Sigmoid colon (tissue), 7 donors: ENCODE results near the gene TTC33. TPM values are rescaled to one million over a fixed set of nuclear protein-coding genes. Genes with fewer than 3 reads are reported as not detected.
"Not testable (repeated sequence)": the region's sequence is repeated elsewhere in the genome, so short reads cannot be mapped to it uniquely, and the experiment has no call there.

Source experiments
- DNase-seq: peaks from one replicate; pipeline ENCODE4 v3.0.0-alpha.2; 2019
- H3K27ac ChIP-seq, 4 donors: fragments of 200-600 bp; sonication (generic); one replicate each; pipeline ENCODE4 v1.5.1; 2016 to 2019; ENCODE audit warnings: mild to moderate bottlenecking in 1 of 4
- H3K27me3 ChIP-seq, 3 donors: fragments of 200-600 bp; sonication (generic); one replicate each; pipeline ENCODE4 v1.5.1; 2019; ENCODE audit warnings: mild to moderate bottlenecking in 1 of 3
- H3K36me3 ChIP-seq, 4 donors: fragments of 200-600 bp; sonication (generic); one replicate each; pipeline ENCODE4 v1.5.1; 2016 to 2019
- H3K4me1 ChIP-seq, 4 donors: fragments of 200-600 bp; sonication (generic); one replicate each; pipeline ENCODE4 v1.5.1; 2017 to 2019
- H3K4me3 ChIP-seq, 4 donors: fragments of 200-600 bp; sonication (generic); one replicate each; pipeline ENCODE4 v1.5.1; 2017 to 2019; ENCODE audit warnings: mild to moderate bottlenecking in 2 of 4, moderate library complexity in 1 of 4
- H3K9me3 ChIP-seq, 4 donors: fragments of 200-600 bp in 3 of 4; sonication (generic) in 3 of 4; one replicate each; pipeline versions ENCODE4 v1.5.1 to v1.6.1; 2013 to 2019
- EP300 ChIP-seq, 4 donors: sonication (generic); formaldehyde crosslinking; IDR thresholded peaks; one replicate each; pipeline ENCODE4 v1.6.1; 2017; ENCODE audit warnings: antibody characterized with exemption in 4 of 4
- POLR2A ChIP-seq, 2 donors: fragments of 450-650 bp; IDR thresholded peaks; one replicate each; pipeline ENCODE4 v1.6.1; 2016; ENCODE audit warnings: antibody characterized with exemption in 2 of 2, mild to moderate bottlenecking in 2 of 2, moderate library complexity in 2 of 2
- POLR2AphosphoS5 ChIP-seq, 4 donors: sonication (generic); formaldehyde crosslinking; IDR thresholded peaks; one replicate each; pipeline ENCODE4 v1.6.1; 2017; ENCODE audit warnings: antibody characterized with exemption in 4 of 4
- WGBS, 2 donors: extraction: QIAGEN DNeasy Blood & Tissue Kit; methylation state at CpG; one replicate each; pipeline ENCODE4 v1.1.7; 2013; 5-methylcytosine and 5-hydroxymethylcytosine counted together
- intact Hi-C: fragments of 100-400 bp; cut with DNase I; formaldehyde crosslinking; loops from one replicate; pipeline ENCODE4 v1.15.1; 2023
- polyA plus RNA-seq, 3 donors: library from polyadenylated mRNA; stranded (reverse); fragments of 200-250 nt; gene quantifications; one replicate each; pipeline ENCODE4 v1.2.3, GENCODE V29; 2013
- total RNA-seq, 4 donors: library from RNA; depleted of rRNA; stranded (reverse); fragments of >200 nt; gene quantifications; one replicate each; pipeline ENCODE4 v1.1.0, GENCODE V29; 2016
- TF ChIP-seq, protein P1 (sequence below), 4 experiments: fragments of 450-650 bp in 3 of 4; fragments of 200-600 bp in 1 of 4; IDR thresholded peaks; one replicate each; pipeline ENCODE4 v1.5.1; 2016 to 2019; ENCODE audit warnings: antibody characterized with exemption in 4 of 4, mild to moderate bottlenecking in 3 of 4, moderate library complexity in 2 of 4
- donor health status: healthy with polysubstance abuse.
- donor health status: Bipolar disorder and iron deficiency.
- donor health status: healthy.

Gene TTC33
- total and polyA plus RNA-seq, 7 donors, result 6.6 to 33.2 (median 18.0) TPM

DNA sequence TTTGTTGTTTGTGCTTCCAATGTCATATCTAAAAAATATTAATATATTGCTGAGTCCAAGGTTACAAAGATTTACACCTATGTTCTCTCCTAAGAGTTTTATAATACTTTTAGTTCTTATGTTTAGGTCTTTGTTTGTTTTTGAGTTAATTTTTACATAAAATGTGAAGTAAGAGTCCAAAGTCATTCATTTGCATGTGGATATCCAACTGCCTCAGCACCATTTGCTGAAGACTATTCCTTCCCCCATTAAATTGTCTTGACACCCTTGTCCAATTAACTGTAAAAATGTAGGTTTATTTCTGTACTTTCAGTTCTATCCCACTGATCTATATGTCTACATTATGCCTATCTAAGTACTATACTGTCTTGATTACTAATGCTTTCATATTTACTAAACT lies 35.7 kb downstream of the TTC33 start:
- H3K36me3 ChIP-seq, result peaks cover 0 to 45% (median 7%) of the 10 kb centered on the region in 4 donors

GRCh38 chr5:40717281-40717680 lies 38.5 kb downstream of the TTC33 start:
- no peaks in the 10 kb centered on the region for H3K27me3 ChIP-seq
- no peak for DNase-seq
- H3K9me3 ChIP-seq, result no peaks in the 10 kb centered on the region
- TF ChIP-seq EP300 (IDR thresholded peaks at IDR 0.05) (no peak), POLR2A (IDR thresholded peaks at IDR 0.05) (no peak), POLR2AphosphoS5 (IDR thresholded peaks at IDR 0.05) (no peak)
- TF ChIP-seq, protein P1, sequence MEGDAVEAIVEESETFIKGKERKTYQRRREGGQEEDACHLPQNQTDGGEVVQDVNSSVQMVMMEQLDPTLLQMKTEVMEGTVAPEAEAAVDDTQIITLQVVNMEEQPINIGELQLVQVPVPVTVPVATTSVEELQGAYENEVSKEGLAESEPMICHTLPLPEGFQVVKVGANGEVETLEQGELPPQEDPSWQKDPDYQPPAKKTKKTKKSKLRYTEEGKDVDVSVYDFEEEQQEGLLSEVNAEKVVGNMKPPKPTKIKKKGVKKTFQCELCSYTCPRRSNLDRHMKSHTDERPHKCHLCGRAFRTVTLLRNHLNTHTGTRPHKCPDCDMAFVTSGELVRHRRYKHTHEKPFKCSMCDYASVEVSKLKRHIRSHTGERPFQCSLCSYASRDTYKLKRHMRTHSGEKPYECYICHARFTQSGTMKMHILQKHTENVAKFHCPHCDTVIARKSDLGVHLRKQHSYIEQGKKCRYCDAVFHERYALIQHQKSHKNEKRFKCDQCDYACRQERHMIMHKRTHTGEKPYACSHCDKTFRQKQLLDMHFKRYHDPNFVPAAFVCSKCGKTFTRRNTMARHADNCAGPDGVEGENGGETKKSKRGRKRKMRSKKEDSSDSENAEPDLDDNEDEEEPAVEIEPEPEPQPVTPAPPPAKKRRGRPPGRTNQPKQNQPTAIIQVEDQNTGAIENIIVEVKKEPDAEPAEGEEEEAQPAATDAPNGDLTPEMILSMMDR (IDR thresholded peaks at IDR 0.05), result no peak
- no peak overlapping the region for H3K4me3 ChIP-seq
- intact Hi-C loops, result no loop called here
- H3K36me3 ChIP-seq, result peaks cover 0 to 30% (median 3%) of the 10 kb centered on the region in 4 donors
- peaks cover 0 to 7% (median 2%) of the 10 kb centered on the region in 4 donors for H3K4me1 ChIP-seq
- H3K27ac ChIP-seq, result no peak overlapping the region

More for the DNA sequence above, 35.7 kb downstream of the TTC33 start:
- TF ChIP-seq, protein P1 (IDR thresholded peaks at IDR 0.05), result no peak
- TF ChIP-seq POLR2AphosphoS5 (IDR thresholded peaks at IDR 0.05) (no peak), POLR2A (IDR thresholded peaks at IDR 0.05) (no peak), EP300 (IDR thresholded peaks at IDR 0.05) (no peak)
- DNase-seq, result no peak
- intact Hi-C loops, result no loop called here
- no peak overlapping the region for H3K4me3 ChIP-seq
- H3K9me3 ChIP-seq, result peaks cover 0 to 2% (median 0%) of the 10 kb centered on the region in 4 donors
- no peak overlapping the region for H3K27ac ChIP-seq
- H3K27me3 ChIP-seq, result no peaks in the 10 kb centered on the region
- H3K4me1 ChIP-seq, result peaks cover 0 to 3% (median 0%) of the 10 kb centered on the region in 4 donors

- Histone ChIP-seq H3K36me3 (peaks cover 0 to 23% (median 3%) of the 10 kb centered on the region in 4 donors), H3K27me3 (no peaks in the 10 kb centered on the region), H3K4me3 (no peak overlapping the region), H3K4me1 (peaks cover 0 to 7% (median 2%) of the 10 kb centered on the region in 4 donors), H3K27ac (no peak overlapping the region), H3K9me3 (no peaks in the 10 kb centered on the region)
- intact Hi-C loops, result no loop called here
- DNase-seq, result no peak
- 59 to 77% methylated on average over 2 of the region's 2 CpGs for WGBS, 2 donors
- TF ChIP-seq, protein P1 (IDR thresholded peaks at IDR 0.05), result no peak
- TF ChIP-seq EP300 (IDR thresholded peaks at IDR 0.05), result no peak
- no peak for TF ChIP-seq POLR2AphosphoS5 (IDR thresholded peaks at IDR 0.05)
- no peak for TF ChIP-seq POLR2A (IDR thresholded peaks at IDR 0.05)
Observed at GRCh38 chr5:40716590-40716989, 39.2 kb downstream of the TTC33 start.

DNA sequence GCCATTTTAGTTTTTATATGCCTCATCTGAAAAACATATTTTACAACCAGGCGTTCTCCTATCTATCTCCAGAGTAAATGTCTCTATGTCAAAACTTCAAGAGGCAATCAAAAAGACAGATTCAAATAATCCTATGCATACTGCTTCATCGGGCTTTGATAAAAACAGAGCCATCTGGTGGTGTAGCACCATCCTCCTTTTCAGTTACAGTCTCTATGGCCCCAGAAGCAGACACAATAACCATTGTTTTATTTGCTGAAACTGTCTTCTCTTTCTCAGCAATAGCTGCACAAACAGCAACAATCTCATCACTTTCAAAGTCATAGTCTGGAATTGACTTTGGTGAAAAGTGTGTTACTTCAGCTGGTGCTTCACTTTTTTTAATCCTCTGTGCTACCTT lies 39.8 kb downstream of the TTC33 start:
- H3K27me3 ChIP-seq, result no peaks in the 10 kb centered on the region
- no peaks in the 10 kb centered on the region for H3K9me3 ChIP-seq
- no peak overlapping the region for H3K4me3 ChIP-seq
- peaks cover 0 to 17% (median 3%) of the 10 kb centered on the region in 4 donors for H3K36me3 ChIP-seq
- DNase-seq, result no peak
- no peak overlapping the region for H3K27ac ChIP-seq
- TF ChIP-seq POLR2A (IDR thresholded peaks at IDR 0.05), result no peak
- no peak for TF ChIP-seq EP300 (IDR thresholded peaks at IDR 0.05)
- TF ChIP-seq POLR2AphosphoS5 (IDR thresholded peaks at IDR 0.05), result no peak
- TF ChIP-seq, protein P1 (IDR thresholded peaks at IDR 0.05), result no peak
- intact Hi-C loops, result no loop called here
- peaks cover 0 to 7% (median 2%) of the 10 kb centered on the region in 4 donors for H3K4me1 ChIP-seq
- 13 to 56% methylated on average over 2 of the region's 2 CpGs for WGBS, 2 donors

DNA sequence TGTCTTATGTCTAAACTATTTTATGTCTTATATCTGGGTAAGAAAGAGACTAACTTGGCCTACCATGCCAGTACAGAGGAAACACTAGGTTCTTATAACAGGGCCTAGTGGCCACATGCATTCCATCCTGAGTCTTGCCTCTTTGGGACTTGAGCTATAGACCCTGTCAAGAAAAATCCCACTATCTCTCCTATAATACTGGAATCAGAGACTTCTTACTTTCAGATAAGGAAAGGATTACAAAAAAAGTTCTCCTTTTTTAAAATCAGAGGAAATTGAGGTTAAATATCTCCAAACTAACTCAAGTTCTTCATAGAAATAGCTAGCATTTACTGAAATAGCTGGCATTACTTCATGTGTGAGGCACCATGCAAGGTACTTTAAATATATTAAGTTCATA lies 41.8 kb downstream of the TTC33 start:
- Histone ChIP-seq H3K4me1 (peaks cover 0 to 7% (median 2%) of the 10 kb centered on the region in 4 donors), H3K36me3 (peaks cover 0 to 12% (median 0%) of the 10 kb centered on the region in 4 donors), H3K9me3 (no peaks in the 10 kb centered on the region), H3K27me3 (no peaks in the 10 kb centered on the region), H3K4me3 (no peak overlapping the region), H3K27ac (no peak overlapping the region)
- intact Hi-C loops, result no loop called here
- no peak for DNase-seq
- TF ChIP-seq, protein P1 (IDR thresholded peaks at IDR 0.05), result no peak
- no peak for TF ChIP-seq POLR2A (IDR thresholded peaks at IDR 0.05)
- no peak for TF ChIP-seq EP300 (IDR thresholded peaks at IDR 0.05)
- no peak for TF ChIP-seq POLR2AphosphoS5 (IDR thresholded peaks at IDR 0.05)

GRCh38 chr5:40710575-40710974 lies 45.2 kb downstream of the TTC33 start:
- intact Hi-C loops, H3K9me3 ChIP-seq, H3K36me3 ChIP-seq, H3K4me1 ChIP-seq, H3K27me3 ChIP-seq, H3K4me3 ChIP-seq, DNase-seq, H3K27ac ChIP-seq: not testable (repeated sequence)

DNA sequence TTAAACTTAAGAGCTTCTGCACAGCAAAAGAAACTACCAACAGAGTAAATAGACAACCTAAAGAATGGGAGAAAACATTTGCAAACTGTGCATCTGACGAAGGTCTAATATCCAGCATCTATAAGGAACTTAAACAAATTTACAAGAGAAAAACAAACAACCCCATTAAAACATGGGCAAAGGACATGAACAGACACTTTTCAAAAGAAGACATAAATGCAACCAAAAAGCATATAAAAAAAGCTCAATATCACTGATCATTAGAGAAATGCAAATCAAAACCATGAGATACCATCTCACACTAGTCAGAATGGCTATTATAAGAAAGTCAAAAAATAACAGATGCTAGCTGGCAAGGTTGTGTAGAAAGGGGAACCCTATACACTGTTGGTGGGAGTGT lies 50.3 kb downstream of the TTC33 start:
- WGBS, 2 donors, result 84 to 94% methylated on average over 1 of the region's 1 CpG

GRCh38 chr5:40702027-40702426 lies 53.7 kb downstream of the TTC33 start:
- intact Hi-C loops, H3K9me3 ChIP-seq, H3K36me3 ChIP-seq, DNase-seq, H3K4me3 ChIP-seq, H3K27ac ChIP-seq, H3K4me1 ChIP-seq, H3K27me3 ChIP-seq: not testable (repeated sequence)

More for the DNA sequence above, 50.3 kb downstream of the TTC33 start:
- H3K27me3 ChIP-seq, H3K36me3 ChIP-seq, H3K27ac ChIP-seq, DNase-seq, H3K9me3 ChIP-seq, H3K4me1 ChIP-seq, intact Hi-C loops, H3K4me3 ChIP-seq: not testable (repeated sequence)
